Tibial artery (tissue), 4 donors: ENCODE measurements around the gene GARRE1.

Experiments
- DNase-seq, 2 donors: peaks; one replicate each; pipeline ENCODE4 v3.0.0-alpha.2; 2019
- H3K27ac ChIP-seq, 2 donors: fragments of 200-600 bp; sonication (generic) in 1 of 2; 1 replicate in 1 of 2; 2 replicates in 1 of 2; pipeline ENCODE4 v1.5.1; 2018 to 2019; ENCODE audit warnings: mild to moderate bottlenecking in 1 of 2
- H3K27me3 ChIP-seq, 2 donors: fragments of 200-600 bp; sonication (generic) in 1 of 2; one replicate each; pipeline versions ENCODE4 v1.5.1 to v1.6.0; 2016 to 2019
- H3K36me3 ChIP-seq, 3 donors: fragments of 200-600 bp; sonication (generic) in 2 of 3; one replicate each; pipeline ENCODE4 v1.5.1; 2016 to 2019; ENCODE audit warnings: mild to moderate bottlenecking in 2 of 3
- H3K4me1 ChIP-seq, 4 donors: fragments of 200-600 bp; sonication (generic) in 2 of 4; 1 replicate in 3 of 4; 2 replicates in 1 of 4; pipeline ENCODE4 v1.5.1; 2016 to 2019
- H3K4me3 ChIP-seq, 2 donors: fragments of 200-600 bp; sonication (generic) in 1 of 2; 1 replicate in 1 of 2; 2 replicates in 1 of 2; pipeline ENCODE4 v1.5.1; 2018 to 2019; ENCODE audit warnings: mild to moderate bottlenecking in 2 of 2
- H3K9me3 ChIP-seq, 3 donors: fragments of 200-600 bp; sonication (generic) in 1 of 3; one replicate each; pipeline ENCODE4 v1.5.1; 2016 to 2019
- intact Hi-C: fragments of 100-400 bp; cut with DNase I; formaldehyde crosslinking; loops from one replicate; pipeline ENCODE4 v1.15.0; 2023; ENCODE audit warnings: low total_unique reads
- TF ChIP-seq, protein P1 (sequence below), 2 experiments: fragments of 200-600 bp in 1 of 2; fragments of 450-650 bp in 1 of 2; IDR thresholded peaks; one replicate each; pipeline ENCODE4 v1.5.1; 2017 to 2019; ENCODE audit warnings: antibody characterized with exemption in 2 of 2, mild to moderate bottlenecking in 1 of 2, moderate library complexity in 1 of 2

The GARRE1 gene

DNA sequence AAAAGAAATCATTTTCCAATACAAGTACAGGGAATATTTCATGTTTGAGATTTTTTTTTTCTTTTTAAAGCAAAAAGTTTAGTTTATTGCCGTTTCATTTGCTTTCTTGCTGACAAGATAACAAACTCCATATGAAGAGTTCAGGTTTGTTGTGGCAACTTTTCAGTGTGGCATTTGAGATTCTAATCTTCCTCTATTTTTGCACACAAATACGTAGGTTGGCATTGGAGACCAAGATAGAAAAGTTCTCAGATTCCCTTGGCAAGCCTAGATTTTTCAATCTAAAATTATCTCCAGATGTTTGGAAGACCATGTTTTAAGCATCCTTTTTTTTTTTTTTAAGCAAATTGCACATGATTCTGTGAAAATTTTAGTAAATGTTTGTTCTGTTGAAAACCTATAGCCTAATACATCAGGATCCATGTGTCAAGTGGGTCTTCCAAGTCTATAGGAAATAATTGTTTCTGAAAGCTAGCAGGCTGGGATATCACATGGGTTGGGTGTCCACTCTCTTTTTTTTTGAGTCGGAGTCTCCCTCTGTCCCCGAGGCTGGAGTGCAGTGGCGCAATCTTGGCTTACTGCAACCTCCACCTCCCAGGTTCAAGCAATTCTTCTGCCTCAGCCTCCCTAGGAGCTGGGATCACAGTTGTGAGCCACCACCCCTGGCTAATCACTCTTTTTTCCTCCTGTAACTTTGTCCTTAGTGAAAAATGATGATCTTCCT lies 2.6 kb downstream of the GARRE1 start:
- H3K4me3 ChIP-seq = no peak overlapping the region
- intact Hi-C loops = loop anchor here (10.0 kb wide), 1 partner anchor 78 kb away; no protein-coding TSS in a partner anchor

DNA sequence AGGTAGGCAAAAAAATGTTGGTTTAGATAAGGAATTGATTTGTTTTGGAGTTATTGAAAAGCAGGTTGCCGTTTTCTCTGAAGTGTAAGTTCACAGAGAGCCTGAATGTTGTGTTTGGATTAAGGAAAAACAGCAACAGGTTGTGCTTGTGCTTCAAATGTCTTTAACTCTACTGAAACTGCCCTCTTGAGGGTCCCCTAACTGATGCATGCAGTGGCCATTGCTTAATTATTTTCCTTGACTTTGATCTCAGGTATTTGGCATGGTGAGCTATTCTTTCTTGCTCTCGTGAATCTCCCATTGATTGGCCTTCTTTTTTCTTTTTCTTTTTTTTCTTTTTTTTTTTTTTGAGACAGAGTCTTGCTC lies 3.2 kb downstream of the GARRE1 start:
- DNase-seq = no peak
- Histone ChIP-seq H3K4me1 (peaks cover 0 to 63% (median 32%) of the 10 kb centered on the region in 4 donors), H3K27ac (peak overlapping the region; percentile 6 to 96), H3K27me3 (no peaks in the 10 kb centered on the region), H3K36me3 (no peaks in the 10 kb centered on the region), H3K4me3 (no peak overlapping the region), H3K9me3 (no peaks in the 10 kb centered on the region)
- TF ChIP-seq, protein P1, sequence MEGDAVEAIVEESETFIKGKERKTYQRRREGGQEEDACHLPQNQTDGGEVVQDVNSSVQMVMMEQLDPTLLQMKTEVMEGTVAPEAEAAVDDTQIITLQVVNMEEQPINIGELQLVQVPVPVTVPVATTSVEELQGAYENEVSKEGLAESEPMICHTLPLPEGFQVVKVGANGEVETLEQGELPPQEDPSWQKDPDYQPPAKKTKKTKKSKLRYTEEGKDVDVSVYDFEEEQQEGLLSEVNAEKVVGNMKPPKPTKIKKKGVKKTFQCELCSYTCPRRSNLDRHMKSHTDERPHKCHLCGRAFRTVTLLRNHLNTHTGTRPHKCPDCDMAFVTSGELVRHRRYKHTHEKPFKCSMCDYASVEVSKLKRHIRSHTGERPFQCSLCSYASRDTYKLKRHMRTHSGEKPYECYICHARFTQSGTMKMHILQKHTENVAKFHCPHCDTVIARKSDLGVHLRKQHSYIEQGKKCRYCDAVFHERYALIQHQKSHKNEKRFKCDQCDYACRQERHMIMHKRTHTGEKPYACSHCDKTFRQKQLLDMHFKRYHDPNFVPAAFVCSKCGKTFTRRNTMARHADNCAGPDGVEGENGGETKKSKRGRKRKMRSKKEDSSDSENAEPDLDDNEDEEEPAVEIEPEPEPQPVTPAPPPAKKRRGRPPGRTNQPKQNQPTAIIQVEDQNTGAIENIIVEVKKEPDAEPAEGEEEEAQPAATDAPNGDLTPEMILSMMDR (IDR thresholded peaks at IDR 0.05) = no peak
- intact Hi-C loops = loop anchor here (10.0 kb wide), 1 partner anchor 77 kb away; no protein-coding TSS in a partner anchor

More for the DNA sequence above, 2.6 kb downstream of the GARRE1 start:
- H3K9me3 ChIP-seq = no peaks in the 10 kb centered on the region
- TF ChIP-seq, protein P1 (IDR thresholded peaks at IDR 0.05) = no peak
- H3K27ac ChIP-seq = peak overlapping the region; percentile 6 to 96
- no peaks in the 10 kb centered on the region for H3K36me3 ChIP-seq
- DNase-seq = no peak
- no peaks in the 10 kb centered on the region for H3K27me3 ChIP-seq
- peaks cover 0 to 62% (median 32%) of the 10 kb centered on the region in 4 donors for H3K4me1 ChIP-seq

DNA sequence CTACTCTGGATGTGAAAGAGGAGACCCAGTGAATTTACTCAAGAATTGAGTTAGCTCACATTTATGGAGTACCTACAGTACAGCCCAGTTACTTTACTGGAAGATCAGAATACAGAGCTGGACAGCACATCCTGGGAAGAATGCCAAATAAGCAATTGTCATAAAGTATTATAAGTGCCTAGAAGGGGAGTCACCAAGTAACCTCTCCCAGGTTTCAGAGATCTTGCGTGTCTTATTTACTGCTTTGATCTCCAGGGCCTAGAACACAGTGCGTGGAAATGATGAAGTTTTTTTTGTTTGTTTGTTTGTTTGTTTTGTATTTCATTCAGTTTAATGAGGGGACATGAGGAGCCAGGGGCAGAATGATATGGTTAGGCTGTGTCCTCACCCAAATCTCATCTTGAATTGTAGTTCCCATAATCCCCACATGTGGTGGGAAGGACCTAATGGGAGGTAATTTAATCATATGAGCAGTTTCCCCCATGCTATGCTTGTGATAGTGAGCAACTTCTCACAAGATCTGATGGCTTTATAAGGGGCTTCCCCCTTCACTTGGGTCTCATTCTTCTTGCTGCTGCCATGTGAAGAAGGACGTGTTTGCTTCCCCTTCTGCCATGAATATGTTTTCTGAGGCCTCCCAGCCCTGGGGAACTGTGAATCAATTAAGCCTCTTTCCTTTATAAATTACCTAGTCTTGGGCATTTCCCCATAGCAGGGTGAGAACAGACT lies 5.2 kb downstream of the GARRE1 start:
- no peaks in the 10 kb centered on the region for H3K9me3 ChIP-seq
- intact Hi-C loops = loop anchor here (10.0 kb wide), 1 partner anchor 75 kb away; no protein-coding TSS in a partner anchor
- H3K27me3 ChIP-seq = no peaks in the 10 kb centered on the region
- H3K4me3 ChIP-seq = no peak overlapping the region
- peaks cover 0 to 67% (median 37%) of the 10 kb centered on the region in 4 donors for H3K4me1 ChIP-seq
- TF ChIP-seq, protein P1 (IDR thresholded peaks at IDR 0.05) = no peak
- no peak overlapping the region for H3K27ac ChIP-seq
- DNase-seq = no peak
- no peaks in the 10 kb centered on the region for H3K36me3 ChIP-seq

DNA sequence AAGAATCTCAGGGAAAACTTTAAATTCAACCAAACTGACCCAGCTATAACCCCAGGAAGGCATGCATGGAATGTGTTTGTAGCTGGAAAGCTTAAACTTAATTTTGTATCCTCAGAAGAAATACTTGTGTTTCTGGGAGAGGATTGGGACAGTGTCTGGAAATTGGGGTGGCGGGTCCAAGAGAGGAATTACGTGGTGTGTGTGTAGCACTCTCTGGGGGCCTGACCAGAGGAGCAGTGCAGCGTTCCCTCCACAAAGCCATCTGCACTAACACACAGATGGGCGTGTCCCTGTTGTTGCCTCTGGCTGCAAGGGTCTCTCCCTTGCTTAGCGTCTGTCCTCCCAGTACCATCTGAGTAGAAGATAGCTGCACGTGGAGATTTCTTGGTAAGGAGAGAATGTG lies 6.4 kb downstream of the GARRE1 start:
- Histone ChIP-seq H3K27ac (no peak overlapping the region), H3K4me3 (no peak overlapping the region), H3K36me3 (peaks cover 0 to 3% (median 0%) of the 10 kb centered on the region in 3 donors), H3K9me3 (no peaks in the 10 kb centered on the region), H3K4me1 (peaks cover 0 to 75% (median 41%) of the 10 kb centered on the region in 4 donors), H3K27me3 (no peaks in the 10 kb centered on the region)
- intact Hi-C loops = no loop called here
- TF ChIP-seq, protein P1 (IDR thresholded peaks at IDR 0.05) = no peak
- no peak for DNase-seq

DNA sequence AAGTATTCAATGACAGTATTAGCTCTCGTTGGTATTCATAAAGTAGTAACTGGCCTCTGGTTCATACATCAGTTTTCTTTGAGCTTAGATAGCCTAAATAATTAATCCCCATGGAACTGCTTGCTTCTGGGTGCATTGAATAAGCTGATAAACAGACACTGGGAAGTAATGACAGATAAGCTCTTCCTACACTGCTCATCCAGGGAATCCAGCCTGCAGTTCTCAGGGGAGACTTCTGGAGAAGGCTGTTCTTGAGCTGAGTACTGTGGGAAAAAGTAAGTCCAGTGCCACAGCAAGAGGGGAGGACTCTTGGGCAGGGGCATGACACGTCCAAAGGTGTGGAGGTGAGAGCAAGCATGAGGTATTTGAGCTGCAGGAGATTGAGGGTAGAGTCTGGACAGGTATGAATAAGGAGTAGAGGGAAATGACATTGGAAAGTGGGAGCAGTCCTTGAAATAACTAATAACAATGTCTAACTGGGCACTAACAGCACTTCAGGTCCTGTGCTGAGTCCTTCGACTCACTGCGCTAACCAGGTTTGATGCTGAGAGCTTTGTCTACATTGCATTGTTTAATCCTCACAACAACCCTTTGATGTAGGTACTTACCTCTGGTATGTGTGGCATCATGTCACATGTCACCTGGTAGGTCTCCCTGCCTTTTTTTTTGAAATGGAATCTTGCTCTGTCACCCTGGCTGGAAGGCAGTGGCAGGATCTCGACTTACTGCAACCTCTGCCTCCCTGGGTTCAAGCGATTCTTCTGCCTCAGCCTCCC lies 7.2 kb downstream of the GARRE1 start:
- intact Hi-C loops = no loop called here
- no peak overlapping the region for H3K27ac ChIP-seq
- peaks cover 0 to 6% (median 0%) of the 10 kb centered on the region in 3 donors for H3K36me3 ChIP-seq
- peaks cover 0 to 71% (median 38%) of the 10 kb centered on the region in 4 donors for H3K4me1 ChIP-seq
- DNase-seq = no peak
- no peak overlapping the region for H3K4me3 ChIP-seq
- H3K9me3 ChIP-seq = no peaks in the 10 kb centered on the region
- TF ChIP-seq, protein P1 (IDR thresholded peaks at IDR 0.05) = no peak
- H3K27me3 ChIP-seq = no peaks in the 10 kb centered on the region
